Activated CD8-positive, alpha-beta T cell treated with anti-CD3 and anti-CD28 coated beads for 36 hours (primary cell): Measurements from ENCODE around the gene CLDND2. TPM values are rescaled to one million over a fixed set of nuclear protein-coding genes. Genes with fewer than 3 reads are reported as not detected.

ENCODE experiments used
- ATAC-seq: fragments of 200-7000 bp; cut with Tn5 transposase; one replicate; pipeline ENCODE4 v1.10.0; 2021; ENCODE audit warnings: mild to moderate bottlenecking, moderate library complexity
- CTCF ChIA-PET: fragments of 350-600 bp; sonication (Branson Sonifier 250); formaldehyde crosslinking; loops from one replicate; lab custom pipeline; 2021; ENCODE audit warnings: antibody characterized with exemption; lab: Charles Lee
- POLR2A ChIA-PET: fragments of 350-600 bp; sonication (Branson Sonifier 250); formaldehyde crosslinking; loops from one replicate; lab custom pipeline; 2021; ENCODE audit warnings: antibody characterized with exemption; lab: Charles Lee
- DNase-seq: peaks from one replicate; pipeline ENCODE4 v3.0.0-alpha.2; 2020
- H3K27ac Mint-ChIP-seq: one replicate; pipeline ENCODE4 v1.8.0; 2021; ENCODE audit warnings: mild to moderate bottlenecking, mixed read lengths
- H3K27me3 Mint-ChIP-seq: one replicate; pipeline ENCODE4 v1.8.0; 2021; ENCODE audit warnings: mixed read lengths
- H3K36me3 Mint-ChIP-seq: one replicate; pipeline ENCODE4 v1.8.0; 2021; ENCODE audit warnings: low read depth, mixed read lengths
- H3K4me1 Mint-ChIP-seq: one replicate; pipeline ENCODE4 v1.8.0; 2021; ENCODE audit warnings: low read depth, mixed read lengths
- H3K4me3 Mint-ChIP-seq: one replicate; pipeline ENCODE4 v1.8.0; 2021; ENCODE audit warnings: mild to moderate bottlenecking, moderate library complexity, mixed read lengths
- H3K9me3 Mint-ChIP-seq: one replicate; pipeline ENCODE4 v1.8.0; 2021; ENCODE audit warnings: mixed read lengths
- intact Hi-C: fragments of 100-400 bp; cut with micrococcal nuclease; formaldehyde crosslinking; loops from one replicate; pipeline ENCODE4 v1.10.0; 2022
- total RNA-seq, 2 experiments: library from RNA; stranded (reverse); gene quantifications; one replicate each; pipeline ENCODE4 v1.2.3, GENCODE V29; 2021
- TF ChIP-seq, protein P1 (sequence below): fragments of 200-600 bp; IDR thresholded peaks from one replicate; pipeline ENCODE4 v1.8.0; 2022; ENCODE audit warnings: antibody characterized with exemption, mild to moderate bottlenecking

CLDND2 gene
- total RNA-seq, 2 experiments from 2014 or later, result 5.0 to 5.4 TPM

DNA sequence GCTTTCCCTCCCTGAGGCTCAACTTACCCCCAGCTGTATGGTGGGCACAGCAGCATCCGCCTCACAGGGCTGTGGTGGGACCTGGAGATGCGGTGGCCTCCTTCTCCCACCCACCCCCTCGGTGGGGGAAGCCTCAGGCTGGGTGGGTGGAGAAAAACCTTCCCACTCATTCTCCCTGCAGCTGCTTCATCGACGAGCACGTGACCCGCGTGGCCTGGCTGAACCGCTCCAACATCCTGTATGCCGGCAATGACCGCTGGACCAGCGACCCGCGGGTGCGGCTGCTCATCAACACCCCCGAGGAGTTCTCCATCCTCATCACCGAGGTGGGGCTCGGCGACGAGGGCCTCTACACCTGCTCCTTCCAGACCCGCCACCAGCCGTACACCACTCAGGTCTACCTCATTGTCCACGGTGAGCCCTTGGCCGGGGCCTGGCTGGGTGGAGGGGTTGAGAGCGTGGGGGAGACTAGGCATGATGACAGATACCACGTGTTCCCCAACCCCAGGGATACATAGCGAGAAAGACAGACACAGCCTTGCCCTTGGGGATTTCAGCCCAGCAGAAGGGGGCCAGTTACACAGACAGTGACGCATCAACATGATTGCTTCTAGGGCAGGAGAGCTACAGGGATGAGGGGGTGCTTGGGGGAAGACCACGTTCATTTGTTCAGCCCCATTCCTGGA lies 45.2 kb downstream of the CLDND2 start:
- H3K4me1 Mint-ChIP-seq, result peaks cover 9% of the 10 kb centered on the region
- H3K27ac Mint-ChIP-seq, result no peak overlapping the region
- H3K27me3 Mint-ChIP-seq, result peaks cover 41% of the 10 kb centered on the region
- DNase-seq (no peak), ATAC-seq (no peak)
- H3K9me3 Mint-ChIP-seq, result no peaks in the 10 kb centered on the region
- CTCF ChIA-PET, result interaction anchor here (1.0 kb wide), 1 partner anchor 10 kb away, joined by 3 read pairs; no protein-coding TSS in a partner anchor
- no peak overlapping the region for H3K4me3 Mint-ChIP-seq
- TF ChIP-seq, protein P1, sequence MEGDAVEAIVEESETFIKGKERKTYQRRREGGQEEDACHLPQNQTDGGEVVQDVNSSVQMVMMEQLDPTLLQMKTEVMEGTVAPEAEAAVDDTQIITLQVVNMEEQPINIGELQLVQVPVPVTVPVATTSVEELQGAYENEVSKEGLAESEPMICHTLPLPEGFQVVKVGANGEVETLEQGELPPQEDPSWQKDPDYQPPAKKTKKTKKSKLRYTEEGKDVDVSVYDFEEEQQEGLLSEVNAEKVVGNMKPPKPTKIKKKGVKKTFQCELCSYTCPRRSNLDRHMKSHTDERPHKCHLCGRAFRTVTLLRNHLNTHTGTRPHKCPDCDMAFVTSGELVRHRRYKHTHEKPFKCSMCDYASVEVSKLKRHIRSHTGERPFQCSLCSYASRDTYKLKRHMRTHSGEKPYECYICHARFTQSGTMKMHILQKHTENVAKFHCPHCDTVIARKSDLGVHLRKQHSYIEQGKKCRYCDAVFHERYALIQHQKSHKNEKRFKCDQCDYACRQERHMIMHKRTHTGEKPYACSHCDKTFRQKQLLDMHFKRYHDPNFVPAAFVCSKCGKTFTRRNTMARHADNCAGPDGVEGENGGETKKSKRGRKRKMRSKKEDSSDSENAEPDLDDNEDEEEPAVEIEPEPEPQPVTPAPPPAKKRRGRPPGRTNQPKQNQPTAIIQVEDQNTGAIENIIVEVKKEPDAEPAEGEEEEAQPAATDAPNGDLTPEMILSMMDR, result no peak
- POLR2A ChIA-PET, result no interaction called here
- intact Hi-C loops, result no loop called here
- H3K36me3 Mint-ChIP-seq, result no peaks in the 10 kb centered on the region

DNA sequence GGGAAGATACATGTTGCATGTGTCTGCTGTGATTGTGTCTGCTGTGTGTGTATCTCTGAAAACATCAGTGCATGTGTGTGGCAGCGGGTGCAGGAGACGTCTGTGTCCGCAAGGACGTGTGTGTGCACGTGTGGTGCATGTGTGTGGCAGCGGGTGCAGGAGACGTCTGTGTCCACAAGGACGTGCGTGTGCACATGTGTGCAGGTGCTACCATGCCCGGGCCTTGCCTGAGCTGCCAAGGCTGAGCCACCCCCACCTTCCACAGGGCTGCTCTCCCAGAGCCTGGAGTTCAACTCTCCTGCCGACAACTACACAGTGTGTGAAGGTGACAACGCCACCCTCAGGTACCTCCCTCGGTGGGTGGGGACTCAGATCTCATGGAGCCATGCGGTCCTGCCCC lies 47.0 kb downstream of the CLDND2 start:
- POLR2A ChIA-PET, result no interaction called here
- ATAC-seq (no peak), DNase-seq (no peak)
- CTCF ChIA-PET, result no interaction called here
- Mint-ChIP-seq H3K27me3 (peaks cover 36% of the 10 kb centered on the region), H3K27ac (no peak overlapping the region), H3K36me3 (no peaks in the 10 kb centered on the region), H3K9me3 (no peaks in the 10 kb centered on the region), H3K4me1 (peaks cover 4% of the 10 kb centered on the region), H3K4me3 (no peak overlapping the region)
- TF ChIP-seq, protein P1, result no peak
- intact Hi-C loops, result no loop called here

DNA sequence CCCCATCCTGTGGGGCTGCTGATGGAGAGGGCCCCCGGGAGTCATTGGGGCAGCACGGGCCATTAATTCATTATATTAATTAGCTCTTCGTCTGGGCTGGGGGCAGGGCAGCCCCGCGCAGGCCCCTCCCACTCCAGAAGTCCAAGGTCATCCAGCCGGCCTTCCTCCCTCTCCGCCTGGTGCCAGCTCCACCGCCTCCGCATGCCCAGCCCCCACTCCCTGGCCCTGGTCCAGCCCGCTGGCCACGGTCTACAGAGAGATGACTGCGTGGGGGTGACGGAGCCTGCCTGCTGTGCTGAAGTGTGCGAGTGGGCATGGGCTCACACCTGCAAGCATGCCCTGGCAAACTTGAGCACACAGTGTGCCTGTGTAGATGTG lies 48.5 kb downstream of the CLDND2 start:
- intact Hi-C loops, result no loop called here
- TF ChIP-seq, protein P1, result no peak
- Mint-ChIP-seq H3K4me1 (no peaks in the 10 kb centered on the region), H3K36me3 (no peaks in the 10 kb centered on the region), H3K4me3 (no peak overlapping the region), H3K27ac (no peak overlapping the region), H3K27me3 (peaks cover 24% of the 10 kb centered on the region), H3K9me3 (no peaks in the 10 kb centered on the region)
- DNase-seq (no peak), ATAC-seq (no peak)
- ChIA-PET POLR2A (no interaction called here), CTCF (no interaction called here)

DNA sequence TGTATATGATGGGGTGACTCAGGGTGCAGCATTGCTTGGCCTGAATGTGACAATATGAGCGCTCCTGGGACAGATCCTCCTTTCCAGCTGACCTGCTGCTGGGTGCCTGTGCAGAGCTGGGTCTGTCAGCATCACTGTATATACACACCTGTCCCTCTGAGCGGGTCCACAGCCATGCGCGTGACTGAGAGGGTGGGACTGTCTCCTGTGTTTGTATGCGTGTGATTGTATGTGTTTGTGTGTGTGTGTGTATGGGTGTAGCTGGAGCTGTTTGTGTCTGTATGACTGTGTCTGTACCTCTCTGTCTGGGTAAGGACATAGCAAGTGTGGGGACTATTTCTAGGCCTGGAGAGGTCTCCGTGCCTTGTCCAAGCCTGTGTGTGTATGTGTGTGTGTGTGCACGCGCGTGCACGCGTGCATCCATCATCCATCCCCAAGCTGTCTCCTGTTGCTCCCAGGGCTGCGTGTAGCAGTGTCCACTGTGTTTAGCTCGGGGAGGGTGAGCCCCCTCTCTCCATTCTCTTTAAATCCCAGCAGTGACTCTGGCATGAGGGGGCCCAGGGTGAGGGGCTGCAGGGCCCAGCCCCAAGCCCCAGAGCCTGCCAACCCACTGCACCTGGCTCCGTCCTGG lies 49.0 kb downstream of the CLDND2 start:
- intact Hi-C loops, result no loop called here
- no peak for DNase-seq
- no peak overlapping the region for H3K27ac Mint-ChIP-seq
- H3K4me1 Mint-ChIP-seq, result no peaks in the 10 kb centered on the region
- no peak overlapping the region for H3K4me3 Mint-ChIP-seq
- POLR2A ChIA-PET, result no interaction called here
- no peak for ATAC-seq
- no peaks in the 10 kb centered on the region for H3K36me3 Mint-ChIP-seq
- TF ChIP-seq, protein P1, result no peak
- CTCF ChIA-PET, result no interaction called here
- H3K27me3 Mint-ChIP-seq, result peaks cover 25% of the 10 kb centered on the region
- peaks cover under 1% of the 10 kb centered on the region for H3K9me3 Mint-ChIP-seq
